ENCODE results near the gene NDUFA13.

The NDUFA13 gene

DNA sequence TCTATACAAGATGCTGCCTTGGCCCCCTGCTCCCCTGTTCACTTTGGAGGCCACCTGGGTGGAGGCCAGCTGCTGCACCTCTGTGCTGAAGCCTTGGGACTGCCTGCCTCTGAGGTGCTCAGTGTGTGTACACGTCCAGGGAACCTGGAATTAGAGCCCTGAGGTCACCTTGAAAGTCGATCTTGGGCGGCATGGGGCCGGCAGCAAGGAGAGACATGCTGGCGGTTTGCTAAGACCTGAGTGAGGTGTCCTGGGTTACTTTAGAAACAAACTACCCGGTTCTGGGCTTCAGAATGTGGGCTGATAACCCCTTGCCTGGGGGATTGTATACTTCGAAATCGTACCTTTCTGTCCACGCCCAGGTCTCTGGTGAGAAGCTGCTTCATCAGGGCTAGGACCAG, 26.2 kb upstream of the NDUFA13 start:
- no peak for DNase-seq

DNA sequence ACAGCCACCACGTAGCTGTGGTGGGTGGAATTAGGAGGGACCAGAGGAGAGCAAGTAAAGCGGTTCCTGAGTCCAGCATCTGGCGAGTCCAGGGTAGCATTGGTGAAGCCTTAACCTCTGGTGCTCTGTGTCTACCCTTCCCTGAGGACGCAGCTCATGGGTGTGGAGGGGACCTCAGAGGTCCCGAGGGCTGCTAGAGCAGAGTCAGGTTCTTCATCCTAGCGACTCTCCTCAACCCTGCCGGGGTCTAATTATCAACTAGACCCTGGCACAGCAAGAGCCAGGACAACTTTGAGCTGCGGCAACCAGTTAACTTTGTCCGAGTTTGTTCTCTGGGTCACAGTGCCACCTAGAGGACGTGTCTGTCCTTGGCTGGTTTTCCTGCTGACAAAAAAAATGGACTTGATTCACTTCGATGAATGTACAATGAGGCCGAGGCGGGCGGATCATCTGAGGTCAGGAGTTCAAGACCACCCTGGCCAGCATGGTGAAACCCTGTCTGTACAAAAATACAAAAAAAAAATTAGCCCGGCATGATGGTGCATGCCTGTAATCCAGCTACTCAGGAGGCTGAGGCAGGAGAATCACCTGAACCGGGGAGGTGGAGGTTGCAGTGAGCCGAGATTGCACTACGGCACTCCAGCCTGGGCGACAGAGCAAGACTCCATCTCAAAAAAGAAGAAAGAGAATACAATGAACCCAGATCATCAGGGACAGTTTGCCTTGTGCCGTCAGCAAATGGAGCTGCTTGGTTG, 25.6 kb upstream of the NDUFA13 start:
- peak; percentile 89 for DNase-seq

DNA sequence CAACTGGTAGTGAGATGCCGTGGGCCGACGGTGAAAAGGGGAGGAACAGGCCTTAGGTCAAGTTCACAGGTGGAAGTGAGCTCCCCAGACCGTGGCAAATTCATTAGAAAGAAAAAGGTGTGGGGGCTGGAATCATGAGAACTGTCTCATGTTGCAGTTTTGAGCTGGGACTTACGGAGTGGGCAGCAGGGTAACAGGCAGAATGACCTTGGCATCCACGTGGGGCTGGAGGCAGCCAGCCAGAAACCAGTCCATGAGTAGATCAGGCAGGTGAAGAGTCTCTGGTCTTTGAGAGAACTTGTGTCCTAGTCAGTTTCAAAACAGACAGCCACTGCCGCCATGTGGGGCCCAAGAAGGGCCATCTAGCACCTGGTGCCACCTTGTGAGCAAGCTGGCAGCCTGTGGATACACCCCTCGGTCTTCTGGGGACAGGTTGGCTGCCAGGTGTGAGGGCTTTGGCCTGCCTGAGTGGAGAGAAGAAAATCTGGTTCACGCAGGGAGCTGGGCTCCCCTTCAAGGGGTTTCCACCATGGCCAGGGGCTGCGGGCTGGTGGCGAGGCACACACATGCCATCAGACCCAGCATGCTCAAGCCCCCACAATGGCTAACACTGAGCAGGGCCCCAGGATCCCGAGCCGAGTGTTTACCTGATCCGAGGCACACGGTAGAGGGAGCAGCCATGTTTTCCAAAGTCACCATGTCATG, 24.6 kb upstream of the NDUFA13 start:
- no peak for DNase-seq

DNA sequence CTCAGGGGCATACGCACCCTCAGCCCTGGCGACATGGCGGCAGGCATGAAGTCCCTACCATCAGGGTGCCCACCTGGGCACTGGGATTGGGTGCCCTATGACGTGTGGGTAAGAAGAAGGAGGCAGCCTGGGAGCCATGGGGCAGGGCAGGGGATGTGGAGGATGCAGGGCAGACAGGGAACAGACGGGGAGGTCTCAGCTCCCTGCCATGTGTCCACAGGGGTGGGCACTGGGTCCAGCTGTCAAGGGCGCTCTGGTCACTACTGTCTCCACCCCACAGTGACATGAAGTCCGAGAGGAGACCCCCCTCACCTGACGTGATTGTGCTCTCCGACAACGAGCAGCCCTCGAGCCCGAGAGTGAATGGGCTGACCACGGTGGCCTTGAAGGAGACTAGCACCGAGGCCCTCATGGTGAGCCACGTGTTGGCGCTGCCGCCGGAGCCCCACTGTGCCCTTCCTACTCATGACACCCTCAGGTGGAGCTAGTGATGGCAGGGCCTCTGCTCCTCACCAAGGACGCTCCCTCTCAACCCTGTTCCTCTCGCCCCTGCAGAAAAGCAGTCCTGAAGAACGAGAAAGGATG, 23.9 kb upstream of the NDUFA13 start:
- DNase-seq, result no peak

DNA sequence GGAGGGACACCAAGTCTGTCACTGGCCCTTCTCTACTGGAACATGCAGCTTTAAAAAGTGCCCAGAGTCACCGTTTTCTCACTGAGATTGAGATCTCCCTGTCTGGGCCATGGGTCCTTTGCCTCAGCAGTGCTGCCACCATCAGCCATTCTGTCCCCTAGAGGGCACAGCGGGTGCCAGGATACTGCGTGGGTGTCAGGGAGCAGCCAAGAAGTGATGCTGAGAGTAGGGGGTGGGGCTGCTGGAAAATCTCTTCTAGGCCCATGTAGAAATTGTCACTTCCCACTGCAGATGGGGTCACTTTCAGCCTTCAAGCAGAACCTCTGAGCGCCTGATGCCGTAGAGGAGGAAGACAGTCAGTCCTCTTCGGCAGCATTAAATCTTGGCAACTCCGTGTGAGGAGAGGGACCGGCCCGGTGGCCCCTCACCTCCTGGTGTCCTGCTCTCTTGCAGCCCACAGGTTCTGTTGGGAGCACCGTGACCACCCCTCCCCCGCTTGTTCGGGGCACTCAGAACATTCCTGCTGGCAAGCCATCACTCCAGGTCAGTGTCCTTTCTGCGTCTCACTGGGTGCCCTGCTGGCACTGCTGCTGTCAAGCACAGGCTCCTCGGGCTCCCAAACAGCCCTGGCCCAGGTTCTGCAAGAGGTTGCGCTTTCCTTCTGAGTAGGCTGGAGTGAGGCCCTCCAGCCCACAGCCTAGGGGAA, 22.0 kb upstream of the NDUFA13 start:
- no peak for DNase-seq

DNA sequence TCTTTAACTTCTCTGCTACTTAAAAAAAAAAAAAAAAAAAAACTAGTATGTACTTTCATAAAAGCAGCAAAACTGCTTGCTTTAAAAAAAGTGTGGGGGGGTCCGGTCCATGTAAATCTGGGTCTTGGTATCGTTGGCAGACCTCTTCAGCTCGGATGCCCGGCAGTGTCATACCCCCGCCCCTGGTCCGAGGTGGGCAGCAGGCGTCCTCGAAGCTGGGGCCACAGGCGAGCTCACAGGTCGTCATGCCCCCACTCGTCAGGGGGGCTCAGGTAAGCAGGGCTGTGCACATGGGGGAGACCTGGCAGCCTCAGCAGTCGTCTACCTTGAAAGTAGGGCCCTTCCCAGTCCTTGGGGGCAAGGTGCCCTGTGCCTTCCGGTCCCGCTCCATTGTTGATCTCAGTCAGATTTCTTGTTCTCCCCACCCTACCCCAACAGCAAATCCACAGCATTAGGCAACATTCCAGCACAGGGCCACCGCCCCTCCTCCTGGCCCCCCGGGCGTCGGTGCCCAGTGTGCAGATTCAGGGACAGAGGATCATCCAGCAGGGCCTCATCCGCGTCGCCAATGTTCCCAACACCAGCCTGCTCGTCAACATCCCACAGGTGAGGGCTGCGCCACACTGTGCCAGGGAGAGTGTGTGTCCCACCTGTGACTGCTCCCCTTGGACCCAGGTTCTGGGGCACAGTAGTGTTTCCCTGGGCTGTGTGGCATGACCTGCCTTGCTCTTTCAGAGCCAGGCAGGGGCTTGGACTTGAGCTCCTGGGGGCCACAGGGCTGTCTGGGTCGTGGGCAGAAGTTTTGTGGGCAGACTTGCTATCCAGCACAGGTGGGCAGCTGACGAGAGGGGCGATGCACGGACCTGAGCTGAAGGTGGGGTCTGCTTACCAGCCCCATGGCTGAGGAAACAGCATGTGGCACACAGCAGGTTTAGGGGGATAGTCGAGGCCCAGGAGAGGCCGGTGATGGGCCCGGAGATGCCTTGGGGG, 20.1 kb upstream of the NDUFA13 start:
- DNase-seq, result no peak

DNA sequence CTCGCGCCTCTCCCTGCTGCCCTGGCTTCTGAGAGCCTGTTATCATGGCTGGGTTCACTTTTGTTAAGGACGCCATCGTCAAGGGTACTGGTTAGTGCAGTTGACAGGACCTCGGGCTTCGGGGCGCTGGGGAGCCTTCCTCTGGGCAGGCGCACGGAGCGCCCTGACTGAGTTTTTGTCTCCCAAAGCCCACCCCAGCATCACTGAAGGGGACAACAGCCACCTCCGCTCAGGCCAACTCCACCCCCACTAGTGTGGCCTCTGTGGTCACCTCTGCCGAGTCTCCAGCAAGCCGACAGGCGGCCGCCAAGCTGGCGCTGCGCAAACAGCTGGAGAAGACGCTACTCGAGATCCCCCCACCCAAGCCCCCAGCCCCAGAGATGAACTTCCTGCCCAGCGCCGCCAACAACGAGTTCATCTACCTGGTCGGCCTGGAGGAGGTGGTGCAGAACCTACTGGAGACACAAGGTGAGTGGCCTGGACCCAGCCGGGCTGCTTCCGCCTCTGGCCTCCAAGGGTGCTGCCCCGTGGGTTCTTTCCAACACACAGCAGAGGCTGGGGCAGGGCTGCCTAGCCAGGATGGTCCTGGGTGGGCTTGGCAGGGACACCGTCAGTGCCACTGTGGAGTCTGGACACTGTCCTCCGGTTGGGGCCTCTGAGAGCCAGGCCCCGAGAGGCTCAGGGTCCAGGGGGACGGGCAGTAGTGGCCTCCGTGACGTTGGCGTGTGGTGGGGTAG, 17.6 kb upstream of the NDUFA13 start:
- no peak for DNase-seq

DNA sequence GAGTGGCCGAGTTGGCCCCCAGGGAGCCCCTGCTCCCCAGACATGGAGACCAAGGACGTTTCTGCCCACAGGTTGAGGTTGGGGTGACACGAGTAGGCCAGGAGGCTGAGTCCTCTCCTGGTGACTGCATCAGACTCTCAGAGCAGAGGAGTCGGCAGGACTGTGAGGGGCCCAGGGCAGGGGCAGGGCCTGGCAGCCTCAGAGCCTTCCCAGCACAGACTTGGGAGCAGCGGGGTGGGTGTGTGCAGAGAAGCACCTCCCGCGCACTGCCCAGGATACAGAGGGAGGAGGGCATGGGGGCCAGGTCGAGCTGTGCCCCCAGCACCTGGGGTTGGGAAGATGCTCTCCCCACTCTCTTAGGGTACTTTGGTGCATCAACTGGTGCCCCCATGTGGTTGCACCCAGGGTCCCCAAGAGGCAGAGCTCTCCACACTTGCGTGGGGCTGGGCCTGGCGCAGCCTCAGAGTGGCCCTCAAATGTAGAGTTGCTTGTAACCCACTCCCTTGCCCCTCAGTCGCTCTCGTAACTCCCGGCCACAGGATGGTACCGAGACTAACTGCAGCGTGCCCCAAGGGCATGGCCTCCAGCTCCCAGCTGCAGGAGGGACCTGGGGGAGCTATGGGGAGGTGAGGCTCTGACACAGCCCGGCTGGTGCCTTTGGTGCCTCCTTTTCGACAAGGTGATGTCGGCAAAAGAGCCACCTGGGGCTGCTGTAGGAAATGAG, 16.6 kb upstream of the NDUFA13 start:
- DNase-seq, result no peak

DNA sequence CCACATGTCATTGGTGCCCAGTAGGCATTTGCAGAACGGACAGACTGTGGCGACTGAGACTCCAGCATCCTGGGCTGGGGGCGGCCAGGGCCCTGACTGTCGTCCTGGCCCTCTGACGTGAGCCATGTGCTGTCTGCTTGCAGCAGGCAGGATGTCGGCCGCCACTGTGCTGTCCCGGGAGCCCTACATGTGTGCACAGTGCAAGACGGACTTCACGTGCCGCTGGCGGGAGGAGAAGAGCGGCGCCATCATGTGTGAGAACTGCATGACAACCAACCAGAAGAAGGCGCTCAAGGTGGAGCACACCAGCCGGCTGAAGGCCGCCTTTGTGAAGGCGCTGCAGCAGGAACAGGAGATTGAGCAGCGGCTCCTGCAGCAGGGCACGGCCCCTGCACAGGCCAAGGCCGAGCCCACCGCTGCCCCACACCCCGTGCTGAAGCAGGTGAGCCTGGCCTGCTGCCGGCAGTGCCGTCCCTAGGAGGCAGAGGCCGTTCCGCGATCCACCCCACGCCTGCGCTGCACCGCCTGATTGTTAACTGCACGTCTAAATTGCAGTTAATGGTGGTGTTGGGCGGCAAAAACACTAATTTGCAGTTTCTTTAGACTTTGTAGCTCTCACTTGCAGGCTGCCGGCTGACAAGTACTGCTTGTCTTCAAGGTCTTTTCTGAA, 14.9 kb upstream of the NDUFA13 start:
- no peak for DNase-seq

DNA sequence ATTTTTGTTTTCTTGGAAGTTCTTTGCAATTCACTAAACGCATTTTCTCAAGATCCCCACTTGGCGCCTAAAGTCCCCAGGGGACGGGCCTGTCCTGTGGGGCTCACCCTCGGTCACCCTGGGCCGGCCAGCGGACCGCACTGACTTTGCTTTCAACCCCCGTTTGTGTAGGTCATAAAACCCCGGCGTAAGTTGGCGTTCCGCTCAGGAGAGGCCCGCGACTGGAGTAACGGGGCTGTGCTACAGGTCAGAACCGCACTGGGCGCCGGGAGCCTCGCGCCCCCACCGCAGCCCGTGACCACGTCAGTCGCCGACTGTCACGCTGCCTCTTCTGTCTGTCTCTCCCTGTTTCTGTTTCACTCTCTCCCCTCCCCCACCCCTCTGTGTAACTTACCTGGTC, 14.2 kb upstream of the NDUFA13 start:
- no peak for DNase-seq

DNA sequence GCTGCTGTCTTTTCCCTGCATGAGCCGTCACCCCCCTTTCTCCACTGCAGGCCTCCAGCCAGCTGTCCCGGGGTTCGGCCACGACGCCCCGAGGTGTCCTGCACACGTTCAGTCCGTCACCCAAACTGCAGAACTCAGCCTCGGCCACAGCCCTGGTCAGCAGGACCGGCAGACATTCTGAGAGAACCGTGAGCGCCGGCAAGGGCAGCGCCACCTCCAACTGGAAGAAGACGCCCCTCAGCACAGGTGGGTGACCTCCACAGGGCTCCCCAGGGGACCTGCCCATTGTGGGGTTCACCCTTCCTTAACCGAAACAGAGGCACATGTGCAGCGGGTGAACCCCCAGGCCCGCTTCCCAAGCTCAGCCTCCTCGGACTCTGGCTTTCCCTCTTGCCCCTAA, 13.7 kb upstream of the NDUFA13 start:
- DNase-seq, result no peak

DNA sequence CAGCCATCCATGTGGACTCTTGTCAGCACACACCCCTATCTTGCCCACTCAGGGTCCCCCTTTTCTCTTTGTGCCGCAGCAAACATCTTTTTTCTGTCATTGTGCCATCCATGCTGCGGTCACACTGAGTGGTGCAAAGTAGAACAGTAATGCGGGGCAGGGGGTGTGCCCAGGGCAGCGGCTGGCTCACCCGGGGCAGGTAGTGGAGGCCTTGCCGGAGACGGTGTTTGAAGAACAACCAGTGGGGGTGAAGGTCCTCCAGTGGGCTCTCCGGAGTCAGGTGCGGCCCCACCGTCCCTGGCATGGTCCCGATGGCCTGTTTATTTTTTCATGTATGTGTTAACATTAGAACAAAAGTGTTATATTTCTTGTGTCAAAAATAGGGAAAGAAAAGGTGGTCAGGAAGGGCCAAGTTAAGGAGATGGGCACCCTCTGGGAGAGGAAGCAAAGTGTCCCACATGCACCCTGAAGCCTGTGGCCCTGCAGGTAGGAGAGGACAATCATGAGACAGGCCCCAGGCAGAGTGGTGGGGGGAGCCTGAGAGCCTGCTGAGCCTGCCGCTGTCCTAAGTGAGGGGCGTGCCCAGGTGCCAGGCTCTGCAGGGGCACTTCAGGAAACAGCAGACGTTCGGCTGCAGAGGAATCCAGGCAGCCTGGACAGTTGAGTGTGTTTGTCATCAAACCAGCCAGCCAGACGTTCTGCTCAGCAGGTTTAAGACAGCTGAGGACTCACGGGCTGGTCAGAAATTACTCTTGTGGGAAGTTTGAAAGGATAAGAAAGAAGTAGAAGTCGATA, 13.0 kb upstream of the NDUFA13 start:
- DNase-seq, result no peak

DNA sequence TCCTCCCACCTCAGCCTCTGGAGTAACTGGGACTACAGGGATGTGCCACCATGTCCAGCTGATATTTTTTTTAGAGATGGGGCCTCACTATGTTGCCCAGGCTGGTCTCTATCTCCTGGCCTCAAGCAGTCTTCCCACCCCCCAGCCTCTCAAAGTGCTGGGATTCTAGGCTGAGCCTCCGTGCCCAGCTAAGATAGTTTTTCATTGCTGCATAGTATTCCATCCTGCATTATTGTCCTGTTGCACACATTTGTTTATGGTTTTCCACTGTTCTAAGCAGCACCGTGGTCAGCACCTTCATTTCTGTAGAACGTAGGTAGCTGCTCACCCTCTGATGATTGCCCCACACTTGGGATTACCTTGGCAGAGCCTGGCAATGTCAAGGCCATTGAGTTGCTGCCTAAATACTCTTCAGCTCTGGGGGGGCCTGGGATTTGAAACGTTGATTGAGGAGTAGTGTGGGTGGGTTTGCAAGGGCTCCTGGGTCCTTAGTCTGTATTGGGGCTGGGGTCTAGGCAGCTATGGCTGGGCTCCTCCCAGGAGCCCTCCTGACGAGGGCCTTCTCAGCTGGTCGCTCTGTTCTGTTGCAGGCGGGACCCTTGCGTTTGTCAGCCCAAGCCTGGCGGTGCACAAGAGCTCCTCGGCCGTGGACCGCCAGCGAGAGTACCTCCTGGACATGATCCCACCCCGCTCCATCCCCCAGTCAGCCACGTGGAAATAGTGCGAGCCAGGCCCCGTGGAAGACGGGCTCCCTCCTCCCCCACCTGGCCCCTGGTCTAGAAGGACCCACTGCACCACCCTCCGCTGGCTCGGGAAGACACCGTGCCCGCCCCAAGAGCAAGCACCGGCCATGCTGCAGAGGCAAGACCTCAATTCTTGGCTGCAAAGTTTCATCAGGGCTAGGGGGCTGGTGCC, 11.0 kb upstream of the NDUFA13 start:
- DNase-seq, result no peak

DNA sequence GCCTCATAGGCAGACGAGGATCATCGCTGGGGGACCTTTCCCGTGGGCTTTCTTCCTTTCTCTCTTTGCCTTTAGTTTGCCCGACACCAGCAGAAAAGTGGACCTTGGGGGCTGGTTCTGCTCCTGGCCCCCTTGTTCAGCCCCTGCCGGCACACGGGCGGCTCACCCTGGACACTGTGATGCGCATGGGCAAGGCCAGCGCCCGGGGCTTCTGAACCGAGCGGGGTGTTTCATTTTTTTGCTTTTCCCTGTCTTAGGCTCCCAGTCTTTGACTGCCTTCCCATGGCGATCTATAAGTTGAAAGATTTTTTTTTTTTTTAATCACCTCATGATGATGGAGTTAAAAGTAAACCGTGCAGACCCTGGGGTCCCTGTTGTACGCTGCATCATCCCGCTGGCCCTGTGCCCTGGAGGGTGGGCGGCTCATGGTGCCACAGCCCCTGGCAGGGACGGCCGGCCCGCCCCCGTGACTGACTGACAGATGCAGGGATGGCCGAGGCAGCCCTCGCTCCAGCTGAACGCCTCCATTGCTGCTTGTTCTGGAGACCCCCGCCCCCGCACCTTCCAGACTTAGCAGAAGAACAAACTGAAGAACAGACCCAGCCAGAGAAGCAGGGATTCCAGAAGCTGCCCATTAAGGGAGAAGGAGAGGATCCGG, 10.2 kb upstream of the NDUFA13 start:
- no peak for DNase-seq

DNA sequence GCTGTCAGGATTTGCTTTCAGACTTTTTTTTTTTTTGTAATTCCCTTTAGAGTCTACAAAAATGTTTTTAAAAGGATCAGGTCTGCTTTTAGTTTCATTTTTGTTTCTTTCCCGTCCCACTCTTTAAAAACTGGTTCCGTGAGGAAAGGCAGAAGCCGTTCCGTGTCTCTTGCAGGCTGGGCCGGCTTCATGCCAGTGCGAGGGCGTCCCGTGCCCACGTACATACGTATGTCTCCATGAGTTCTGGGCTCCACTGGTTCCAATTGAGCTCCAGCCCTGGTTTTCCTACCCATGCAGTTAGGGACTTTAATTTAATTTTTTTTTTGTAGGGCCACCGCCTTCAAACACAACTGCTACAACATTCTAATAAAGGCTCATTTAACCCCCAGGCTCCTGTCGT, 9.4 kb upstream of the NDUFA13 start:
- no peak for DNase-seq

DNA sequence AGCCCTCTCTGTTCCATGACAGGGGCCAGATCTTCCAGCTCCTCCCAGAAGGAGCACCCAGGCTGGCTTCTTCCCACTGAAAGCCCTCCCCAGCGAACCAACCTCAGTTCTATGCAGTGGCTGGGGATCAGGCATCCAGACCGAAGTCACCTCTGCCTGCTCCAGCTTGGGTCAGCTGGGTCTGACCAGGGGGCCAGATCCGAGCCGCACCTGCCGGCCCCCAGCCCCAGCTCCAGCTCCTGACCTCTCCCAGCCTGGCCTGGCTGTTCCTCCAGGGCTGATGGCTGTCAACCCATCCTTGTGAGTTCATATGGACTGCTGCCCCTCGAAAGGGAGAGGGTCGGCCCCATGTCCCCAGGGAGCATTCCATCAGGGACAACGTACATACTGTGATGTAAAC, 8.7 kb upstream of the NDUFA13 start:
- DNase-seq, result no peak

DNA sequence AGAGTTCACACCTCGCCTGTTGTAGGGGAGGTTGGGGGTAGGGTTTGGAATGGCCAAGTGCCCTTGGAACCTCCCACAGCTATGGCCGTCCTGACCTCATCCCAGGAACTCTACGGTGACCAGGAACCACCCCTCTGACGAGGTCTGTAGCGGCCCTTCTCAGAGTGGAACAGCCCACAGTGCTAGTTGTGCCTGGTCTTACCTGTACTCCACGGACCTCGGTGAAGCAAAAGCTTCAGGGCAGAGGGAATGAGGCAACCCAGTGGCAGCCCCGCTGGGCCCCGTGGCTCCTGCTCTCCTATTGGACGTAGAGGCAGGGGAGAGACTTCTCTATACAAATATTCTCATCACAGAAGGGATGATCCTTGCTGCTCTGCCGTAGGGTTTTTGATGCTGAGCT, 7.8 kb upstream of the NDUFA13 start:
- DNase-seq, result no peak

DNA sequence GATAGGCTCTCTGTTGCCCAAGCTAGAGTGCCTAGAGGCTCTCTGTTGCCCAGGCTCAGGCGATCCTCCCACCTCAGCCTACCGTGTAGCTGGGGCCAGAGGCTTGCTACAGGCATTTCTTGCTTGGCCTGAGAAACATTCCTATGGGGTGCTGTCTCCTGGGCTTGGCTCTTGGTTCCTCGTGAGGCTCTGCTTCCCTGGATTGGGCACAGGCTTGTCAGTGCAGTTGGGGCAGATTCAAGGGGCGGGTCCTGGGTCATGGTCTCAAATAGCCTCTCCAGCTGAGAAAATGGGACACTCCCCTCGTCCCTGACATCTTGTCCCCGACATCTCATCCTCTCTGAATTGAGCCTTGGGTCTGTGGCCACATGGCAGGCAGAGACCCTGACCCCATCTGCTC, 5.6 kb upstream of the NDUFA13 start:
- no peak for DNase-seq
